Coronary artery (tissue), 2 donors: Measurements from ENCODE around the gene NUDT15.
"Not testable (repeated sequence)": the region's sequence is repeated elsewhere in the genome, so short reads cannot be mapped to it uniquely, and the experiment has no call there.

Experiments used
- DNase-seq: peaks from one replicate; pipeline ENCODE4 v3.0.0-alpha.2; 2017; ENCODE audit warnings: low spot score
- H3K27ac ChIP-seq, 2 donors: fragments of 200-600 bp; sonication (generic); one replicate each; pipeline ENCODE4 v1.5.1; 2016 to 2019
- H3K4me3 ChIP-seq: fragments of 200-600 bp; sonication (generic); 2 replicates; pipeline ENCODE4 v1.5.1; 2016; ENCODE audit warnings: mild to moderate bottlenecking, moderate library complexity
- TF ChIP-seq, protein P1 (sequence below): fragments of 200-600 bp; sonication (generic); IDR thresholded peaks from one replicate; pipeline ENCODE4 v1.5.1; 2019; ENCODE audit warnings: antibody characterized with exemption

The NUDT15 gene

DNA sequence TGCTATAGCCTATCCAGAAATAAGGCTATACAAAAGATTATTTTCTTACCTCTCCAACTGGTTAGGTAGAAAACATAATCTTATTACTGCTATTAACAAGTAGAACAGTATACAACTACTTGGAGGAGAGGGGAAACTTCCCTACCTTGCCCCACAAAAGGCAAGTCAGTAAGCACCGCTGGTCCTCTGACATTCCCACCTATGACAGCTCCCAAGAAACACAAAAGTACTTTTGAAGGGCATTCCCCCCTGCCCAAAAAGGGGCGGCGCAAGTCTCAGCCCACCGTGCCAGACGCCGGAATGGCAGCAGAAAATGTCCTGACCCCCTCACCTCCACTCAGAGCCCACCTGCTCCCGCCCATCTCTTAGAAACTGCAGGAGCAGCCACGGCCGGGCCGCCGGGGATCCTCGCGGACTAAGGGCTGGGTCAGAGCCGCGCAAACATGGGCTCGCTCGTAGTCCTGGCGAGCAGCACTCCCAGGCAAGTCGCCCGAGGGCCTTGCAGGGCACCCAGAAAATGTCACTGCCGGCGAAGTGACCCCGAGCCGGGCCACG, 36.9 kb upstream of the NUDT15 start:
- Histone ChIP-seq H3K27ac (peak overlapping the region; percentile 73 to 83), H3K4me3 (peak overlapping the region; percentile 91)
- DNase-seq = no peak
- TF ChIP-seq, protein P1, sequence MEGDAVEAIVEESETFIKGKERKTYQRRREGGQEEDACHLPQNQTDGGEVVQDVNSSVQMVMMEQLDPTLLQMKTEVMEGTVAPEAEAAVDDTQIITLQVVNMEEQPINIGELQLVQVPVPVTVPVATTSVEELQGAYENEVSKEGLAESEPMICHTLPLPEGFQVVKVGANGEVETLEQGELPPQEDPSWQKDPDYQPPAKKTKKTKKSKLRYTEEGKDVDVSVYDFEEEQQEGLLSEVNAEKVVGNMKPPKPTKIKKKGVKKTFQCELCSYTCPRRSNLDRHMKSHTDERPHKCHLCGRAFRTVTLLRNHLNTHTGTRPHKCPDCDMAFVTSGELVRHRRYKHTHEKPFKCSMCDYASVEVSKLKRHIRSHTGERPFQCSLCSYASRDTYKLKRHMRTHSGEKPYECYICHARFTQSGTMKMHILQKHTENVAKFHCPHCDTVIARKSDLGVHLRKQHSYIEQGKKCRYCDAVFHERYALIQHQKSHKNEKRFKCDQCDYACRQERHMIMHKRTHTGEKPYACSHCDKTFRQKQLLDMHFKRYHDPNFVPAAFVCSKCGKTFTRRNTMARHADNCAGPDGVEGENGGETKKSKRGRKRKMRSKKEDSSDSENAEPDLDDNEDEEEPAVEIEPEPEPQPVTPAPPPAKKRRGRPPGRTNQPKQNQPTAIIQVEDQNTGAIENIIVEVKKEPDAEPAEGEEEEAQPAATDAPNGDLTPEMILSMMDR = no peak

DNA sequence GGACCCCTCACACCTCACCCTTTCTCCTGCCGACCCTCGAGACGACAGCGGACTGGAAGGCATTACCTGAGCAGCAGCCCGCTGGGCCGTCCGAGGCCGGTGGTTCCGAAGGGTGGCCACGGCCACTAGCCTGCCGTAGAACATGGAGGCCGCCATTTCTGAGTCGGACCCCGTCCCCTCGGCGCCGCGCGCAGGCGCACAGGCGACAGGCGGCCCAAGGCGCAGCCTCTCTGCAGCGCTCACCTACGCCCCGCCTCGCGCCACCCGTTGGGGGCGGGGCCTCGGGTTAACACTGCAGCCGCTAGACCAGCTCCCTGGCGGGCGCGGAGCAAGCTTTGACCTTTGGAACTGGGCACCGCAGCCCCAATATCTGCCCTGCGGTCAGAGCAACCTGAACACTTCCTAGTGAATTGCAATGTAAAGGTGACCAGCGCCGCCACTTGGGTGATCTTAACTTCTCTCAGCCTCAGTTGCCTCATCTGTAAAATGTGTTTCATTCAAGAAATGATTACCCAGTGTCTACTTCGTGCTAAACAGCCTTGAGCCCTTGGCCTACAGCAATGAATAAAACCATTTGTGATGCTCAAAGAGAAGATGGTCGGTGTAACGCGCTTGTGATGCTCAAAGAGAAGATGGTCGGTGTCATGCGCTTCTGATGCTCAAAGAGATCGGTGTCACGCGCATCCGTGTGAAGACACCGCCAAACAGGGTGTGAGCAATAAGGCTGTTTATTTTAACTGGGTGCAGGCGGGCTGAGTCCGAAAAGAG, 36.2 kb upstream of the NUDT15 start, which contains the start of gene SUCLA2:
Gene SUCLA2 (minus strand): TSS at position 160 of the 768 bp plus-strand sequence. CDS start 4 bp downstream, at position 156.
- DNase-seq = peak; percentile 84
- peak within 1 kb of the TSS; percentile 73 to 83 for H3K27ac ChIP-seq
- peak within 1 kb of the TSS; percentile 91 for H3K4me3 ChIP-seq
- TF ChIP-seq, protein P1 = no peak

DNA sequence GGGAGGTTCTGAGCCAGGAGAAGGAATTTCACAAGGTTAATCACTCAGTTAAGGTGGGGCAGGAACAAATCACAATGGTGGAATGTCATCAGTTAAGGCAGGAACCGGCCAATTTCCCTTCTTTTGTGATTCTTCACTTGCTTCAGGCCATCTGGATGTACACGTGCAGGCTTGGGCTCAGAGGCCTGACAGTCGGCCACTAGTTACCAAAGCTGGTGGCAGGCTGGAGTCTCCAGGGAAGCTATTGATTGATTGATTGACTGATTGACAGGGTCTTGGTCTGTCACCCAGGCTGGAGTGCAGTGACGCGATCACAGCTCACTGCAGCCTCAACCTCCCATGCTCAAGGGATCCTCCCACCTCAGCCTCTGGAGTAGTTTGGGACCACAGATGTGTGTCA, 35.5 kb upstream of the NUDT15 start:
- DNase-seq = not testable (repeated sequence)

DNA sequence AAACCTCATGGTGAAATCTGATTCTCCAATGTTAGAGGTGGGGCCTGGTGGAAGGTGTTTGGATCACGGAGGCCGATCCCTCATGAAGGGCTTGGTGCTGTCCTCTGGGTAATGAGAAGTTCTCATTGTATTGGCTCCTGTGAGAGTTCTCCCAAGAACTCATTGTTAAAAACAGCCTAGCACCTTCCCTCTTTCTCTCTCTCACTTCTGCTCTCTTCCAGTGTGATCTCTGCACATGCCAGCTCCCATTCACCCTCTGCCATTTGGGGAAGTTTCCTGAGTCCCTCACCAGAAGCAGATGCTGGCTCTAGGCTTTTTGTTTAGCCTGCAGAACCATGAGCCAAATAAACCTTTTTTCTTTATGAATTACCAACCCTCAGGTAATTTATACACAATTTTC, 33.3 kb upstream of the NUDT15 start:
- no peak for DNase-seq
- H3K4me3 ChIP-seq = no peak overlapping the region
- H3K27ac ChIP-seq = no peak overlapping the region
- TF ChIP-seq, protein P1 = no peak

More for the DNA sequence above, 35.5 kb upstream of the NUDT15 start:
- not testable (repeated sequence) for H3K27ac ChIP-seq
- peak overlapping the region; percentile 91 for H3K4me3 ChIP-seq

DNA sequence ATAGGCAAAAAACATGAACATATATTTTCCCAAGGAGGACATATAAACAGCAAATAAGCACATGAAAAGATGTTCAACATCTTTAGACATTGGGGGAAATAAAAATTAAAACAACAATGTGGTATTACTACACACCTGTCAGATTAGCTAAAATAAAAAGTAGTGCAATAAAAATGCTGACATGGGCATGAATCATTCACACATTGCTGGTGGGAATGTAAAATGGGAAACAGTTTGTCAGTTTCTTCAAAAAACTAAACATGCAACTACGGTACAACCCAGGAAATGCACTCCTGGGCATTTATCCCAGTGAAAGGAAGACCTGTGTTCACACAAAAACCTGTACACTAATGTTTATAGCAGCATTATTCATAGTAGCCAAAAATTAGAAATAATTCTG, 31.1 kb upstream of the NUDT15 start:
- Histone ChIP-seq H3K4me3 (no peak overlapping the region), H3K27ac (no peak overlapping the region)
- TF ChIP-seq, protein P1 = no peak
- no peak for DNase-seq

DNA sequence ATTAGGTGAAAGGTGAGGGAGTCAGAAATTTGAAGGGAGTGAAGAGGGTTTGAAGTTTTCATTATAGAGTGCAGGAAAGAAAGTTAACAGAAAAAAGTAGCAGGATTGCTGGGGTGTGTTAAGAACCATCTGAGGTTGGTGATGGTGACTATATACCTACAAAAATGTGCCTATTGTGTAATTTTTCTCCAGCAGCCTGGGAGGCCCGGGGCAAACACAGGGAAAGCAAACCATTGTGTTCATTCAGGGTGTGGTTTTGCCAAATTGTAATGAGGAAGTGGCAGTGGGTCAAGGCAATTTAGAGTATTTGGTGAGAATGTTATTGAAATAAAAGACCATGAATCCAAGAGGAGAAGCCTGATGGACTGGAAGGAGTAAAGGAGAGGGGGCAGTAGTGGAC, 28.2 kb upstream of the NUDT15 start:
- no peak overlapping the region for H3K4me3 ChIP-seq

DNA sequence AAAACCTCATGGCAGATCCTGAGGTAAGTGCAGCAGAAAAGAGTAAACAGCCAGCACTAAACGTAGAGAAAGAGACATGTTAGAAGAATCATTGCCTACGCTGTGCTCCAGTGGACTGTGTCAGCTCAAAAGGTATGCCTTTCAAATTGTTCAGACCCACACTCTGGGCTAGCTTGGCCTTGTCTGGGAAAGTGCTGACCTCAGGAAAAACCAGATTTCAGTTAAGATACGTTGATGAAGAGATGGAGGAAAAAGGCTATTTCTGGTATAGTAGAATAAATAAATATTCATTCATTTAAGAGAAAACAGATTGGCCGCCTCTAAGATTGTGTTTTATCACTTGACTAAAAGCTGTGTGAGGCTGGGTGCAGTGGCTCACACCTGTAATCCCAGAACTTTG, 26.8 kb upstream of the NUDT15 start:
- TF ChIP-seq, protein P1 = no peak
- no peak for DNase-seq
- Histone ChIP-seq H3K27ac (no peak overlapping the region), H3K4me3 (no peak overlapping the region)

More for the DNA sequence above, 28.2 kb upstream of the NUDT15 start:
- DNase-seq = no peak
- H3K27ac ChIP-seq = no peak overlapping the region
- TF ChIP-seq, protein P1 = no peak
